Retinal pigment epithelial cell (primary cell): Measurements from ENCODE around the gene GOLGA8M.
"Not testable (repeated sequence)": the region's sequence is repeated elsewhere in the genome, so short reads cannot be mapped to it uniquely, and the experiment has no call there.

ENCODE experiments used
- DNase-seq: peaks from one replicate; pipeline ENCODE4 v3.0.0-alpha.2; 2010; ENCODE audit warnings: low read depth
- H3K4me3 ChIP-seq: 2 replicates; pipeline ENCODE4 v1.5.1; 2011; ENCODE audit warnings: mild to moderate bottlenecking, low read length, control low read depth, moderate library complexity
- TF ChIP-seq, protein P1 (sequence below): conservative IDR thresholded peaks from 2 replicates; pipeline ENCODE4 v1.5.1; 2011; ENCODE audit warnings: low read depth, low read length, control low read depth, inconsistent platforms

The GOLGA8M gene, protein sequence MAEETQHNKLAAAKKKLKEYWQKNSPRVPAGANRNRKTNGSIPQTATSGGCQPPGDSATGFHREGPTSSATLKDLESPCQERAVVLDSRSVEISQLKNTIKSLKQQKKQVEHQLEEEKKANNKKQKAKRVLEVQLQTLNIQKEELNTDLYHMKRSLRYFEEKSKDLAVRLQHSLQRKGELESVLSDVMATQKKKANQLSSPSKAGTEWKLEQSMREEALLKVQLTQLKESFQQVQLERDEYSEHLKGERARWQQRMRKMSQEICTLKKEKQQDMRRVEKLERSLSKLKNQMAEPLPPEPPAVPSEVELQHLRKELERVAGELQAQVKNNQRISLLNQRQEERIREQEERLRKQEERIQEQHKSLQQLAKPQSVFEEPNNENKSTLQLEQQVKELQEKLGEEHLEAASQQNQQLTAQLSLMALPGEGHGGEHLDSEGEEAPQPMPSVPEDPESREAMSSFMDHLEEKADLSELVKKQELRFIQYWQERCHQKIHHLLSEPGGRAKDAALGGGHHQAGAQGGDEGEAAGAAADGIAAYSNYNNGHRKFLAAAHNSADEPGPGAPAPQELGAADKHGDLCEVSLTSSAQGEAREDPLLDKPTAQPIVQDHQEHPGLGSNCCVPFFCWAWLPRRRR

DNA sequence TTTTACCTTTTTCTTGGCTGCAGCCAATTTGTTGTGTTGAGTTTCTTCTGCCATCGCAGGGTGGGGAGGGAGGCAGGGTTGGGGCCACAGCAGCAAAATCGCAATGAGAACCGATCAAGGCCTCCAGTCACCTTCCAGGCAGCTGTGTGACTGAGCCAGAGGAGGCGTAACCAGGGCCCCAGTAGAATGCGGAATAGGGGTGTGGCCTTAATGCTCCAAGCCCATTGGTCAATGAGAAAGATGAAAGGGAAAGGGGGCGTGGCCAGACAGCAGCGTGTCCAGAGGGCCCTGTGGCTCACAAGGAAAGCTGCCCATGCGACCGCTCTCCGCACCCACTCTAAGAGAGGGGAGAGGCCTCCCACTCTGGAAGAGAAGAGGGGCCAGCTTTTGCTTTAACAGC, at the start of gene GOLGA8M:
Gene GOLGA8M, minus strand, starts transcription at position 152 of the 400 bp plus-strand sequence. Its CDS starts 98 bp downstream, at position 54.
- DNase-seq, H3K4me3 ChIP-seq: not testable (repeated sequence)

DNA sequence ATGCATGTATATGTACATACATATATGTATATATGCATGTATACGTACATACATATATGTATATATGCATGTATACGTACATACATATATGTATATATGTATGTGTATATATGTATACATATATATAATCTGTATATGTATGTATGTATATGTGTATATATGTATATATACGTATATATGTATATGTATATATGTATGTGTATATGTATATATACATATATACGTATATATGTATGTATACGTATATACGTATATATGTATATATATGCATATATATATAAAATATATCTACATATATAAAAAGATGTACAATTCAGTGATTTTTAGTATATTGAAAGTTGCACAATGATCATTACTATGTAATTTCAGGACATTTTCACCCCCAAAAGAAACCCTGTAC, 30.7 kb upstream of the GOLGA8M start:
- not testable (repeated sequence) for DNase-seq, H3K4me3 ChIP-seq

DNA sequence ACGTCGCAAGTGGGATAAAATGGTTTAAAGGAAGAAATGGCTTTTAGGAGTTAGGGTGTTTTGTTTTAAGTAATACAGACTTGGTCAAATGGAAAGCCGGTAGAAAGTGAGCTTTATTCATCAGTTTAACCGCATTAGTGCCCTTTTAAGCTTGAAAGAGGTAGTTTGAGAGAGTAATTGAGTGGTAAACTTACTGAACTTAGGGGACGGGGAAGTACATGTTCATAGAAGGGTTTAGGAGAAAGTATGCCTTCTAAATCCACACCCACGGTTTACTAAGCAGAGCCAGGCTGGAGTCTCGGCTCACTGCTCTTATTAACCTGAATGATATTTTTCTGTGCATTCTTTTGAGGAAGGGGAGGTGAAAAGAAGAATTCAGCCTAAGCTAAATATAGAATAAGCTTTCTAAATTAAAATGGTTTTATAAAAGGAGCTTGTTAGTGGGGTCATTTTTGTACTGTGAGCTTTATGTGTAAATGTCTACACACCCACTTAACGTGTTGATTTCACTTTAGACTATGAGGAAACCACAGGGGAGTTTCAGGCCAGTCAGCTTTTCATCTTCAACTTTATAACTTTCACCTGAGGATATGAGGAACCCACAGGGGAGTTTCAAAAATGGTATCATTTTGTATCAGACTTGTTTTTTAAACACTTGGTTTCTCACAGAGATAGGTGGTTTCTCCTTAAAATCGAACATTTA, 26.5 kb upstream of the GOLGA8M start:
- H3K4me3 ChIP-seq, DNase-seq: not testable (repeated sequence)

DNA sequence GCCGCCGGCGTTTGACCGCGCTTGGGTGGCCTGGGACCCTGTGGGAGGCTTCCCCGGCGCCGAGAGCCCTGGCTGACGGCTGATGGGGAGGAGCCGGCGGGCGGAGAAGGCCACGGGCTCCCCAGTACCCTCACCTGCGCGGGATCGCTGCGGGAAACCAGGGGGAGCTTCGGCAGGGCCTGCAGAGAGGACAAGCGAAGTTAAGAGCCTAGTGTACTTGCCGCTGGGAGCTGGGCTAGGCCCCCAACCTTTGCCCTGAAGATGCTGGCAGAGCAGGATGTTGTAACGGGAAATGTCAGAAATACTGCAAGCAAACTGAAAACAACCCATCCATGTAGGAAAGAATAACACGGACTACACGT, 26.0 kb upstream of the GOLGA8M start:
- DNase-seq, H3K4me3 ChIP-seq: not testable (repeated sequence)

DNA sequence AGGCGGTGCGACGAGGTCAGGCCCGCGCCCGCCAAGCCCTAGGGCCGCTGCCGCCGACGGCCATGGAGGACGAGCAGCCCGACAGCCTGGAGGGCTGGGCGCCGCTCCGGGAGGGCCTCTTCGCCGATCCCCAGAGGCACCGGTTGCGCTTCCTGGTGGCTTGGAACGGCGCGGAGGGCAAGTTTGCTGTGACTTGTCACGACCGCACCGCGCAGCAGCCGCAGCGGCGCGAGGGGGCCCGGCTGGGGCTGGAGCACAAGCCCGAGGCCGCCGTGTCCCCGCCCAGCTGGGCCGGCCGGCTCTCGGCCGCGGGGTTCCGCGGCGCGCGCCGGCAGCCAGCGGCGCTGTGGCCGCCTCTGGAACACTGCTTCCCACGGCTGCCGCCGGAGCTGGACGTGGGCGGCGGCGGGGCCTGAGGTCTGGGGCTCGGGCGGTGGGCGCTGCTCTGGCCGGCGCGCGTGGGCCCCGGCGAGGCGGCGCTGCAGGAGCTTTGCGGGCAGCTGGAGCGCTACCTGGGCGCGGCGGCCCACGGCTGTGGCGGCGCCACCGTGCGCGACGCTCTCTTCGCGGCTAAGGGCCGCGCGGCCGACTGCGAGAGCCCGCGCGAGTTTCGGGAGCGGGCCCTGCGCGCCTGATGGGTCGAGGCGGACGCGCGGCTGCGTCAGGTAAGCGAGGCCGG, 25.4 kb upstream of the GOLGA8M start:
- H3K4me3 ChIP-seq, result peak overlapping the region; percentile 25
- not testable (repeated sequence) for DNase-seq

DNA sequence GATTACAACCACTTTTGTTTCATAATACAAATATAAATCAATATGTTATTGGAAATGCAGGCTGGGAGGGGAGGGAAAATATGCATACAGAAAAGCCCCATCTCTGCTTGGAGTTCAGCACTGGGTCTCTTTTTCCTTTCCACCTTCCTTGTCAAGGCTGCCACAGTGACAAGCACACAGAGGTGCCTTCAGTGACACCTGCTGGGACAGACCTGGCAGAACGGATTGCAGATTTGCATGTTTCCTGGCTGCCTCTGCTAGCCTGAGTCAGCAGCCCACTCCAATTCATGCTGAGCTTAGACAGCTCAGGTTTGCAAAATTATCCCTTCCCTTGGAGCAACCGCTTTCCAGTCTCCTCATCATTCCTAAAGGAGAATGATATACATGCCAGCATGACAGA, 15.8 kb upstream of the GOLGA8M start:
- H3K4me3 ChIP-seq, DNase-seq: not testable (repeated sequence)

DNA sequence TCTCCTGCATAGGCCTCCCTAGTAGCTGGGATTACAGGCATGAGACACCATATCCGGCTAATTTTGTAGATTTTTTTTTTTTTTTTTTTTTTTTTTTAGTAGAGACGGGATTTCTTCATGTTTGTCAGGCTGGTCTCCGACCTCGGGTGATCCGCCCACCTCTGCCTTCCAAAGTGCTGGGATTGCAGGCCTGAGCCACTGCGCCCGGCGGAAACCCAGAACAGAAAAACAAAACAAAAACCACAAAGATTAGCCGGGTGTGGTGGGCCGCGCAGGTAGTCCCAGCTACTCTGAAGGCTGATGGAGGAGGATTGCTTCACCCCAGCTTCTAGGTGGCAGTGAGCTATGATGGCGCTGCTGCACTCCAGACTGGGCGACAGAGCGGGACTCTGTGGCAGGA, 14.8 kb upstream of the GOLGA8M start:
- DNase-seq, H3K4me3 ChIP-seq: not testable (repeated sequence)

DNA sequence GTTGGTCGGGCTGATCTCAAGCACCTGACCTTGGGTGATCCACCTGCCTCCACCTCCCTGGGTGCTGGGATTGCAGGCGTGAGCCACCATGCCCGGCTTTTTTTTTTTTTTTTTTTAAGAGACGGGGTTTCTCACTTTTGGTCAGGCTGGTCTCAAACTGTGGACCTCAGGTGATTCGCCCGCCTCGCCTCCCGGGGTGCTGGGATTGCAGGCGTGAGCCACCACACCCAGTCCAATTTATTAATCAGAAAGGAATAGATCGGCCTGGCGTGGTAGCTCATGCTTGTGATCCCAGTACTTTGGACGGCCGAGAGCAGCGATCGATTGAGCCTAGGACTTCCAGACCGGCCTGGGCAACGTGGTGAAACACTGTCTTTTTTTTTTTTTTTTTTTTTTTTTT, 13.9 kb upstream of the GOLGA8M start:
- TF ChIP-seq, protein P1, sequence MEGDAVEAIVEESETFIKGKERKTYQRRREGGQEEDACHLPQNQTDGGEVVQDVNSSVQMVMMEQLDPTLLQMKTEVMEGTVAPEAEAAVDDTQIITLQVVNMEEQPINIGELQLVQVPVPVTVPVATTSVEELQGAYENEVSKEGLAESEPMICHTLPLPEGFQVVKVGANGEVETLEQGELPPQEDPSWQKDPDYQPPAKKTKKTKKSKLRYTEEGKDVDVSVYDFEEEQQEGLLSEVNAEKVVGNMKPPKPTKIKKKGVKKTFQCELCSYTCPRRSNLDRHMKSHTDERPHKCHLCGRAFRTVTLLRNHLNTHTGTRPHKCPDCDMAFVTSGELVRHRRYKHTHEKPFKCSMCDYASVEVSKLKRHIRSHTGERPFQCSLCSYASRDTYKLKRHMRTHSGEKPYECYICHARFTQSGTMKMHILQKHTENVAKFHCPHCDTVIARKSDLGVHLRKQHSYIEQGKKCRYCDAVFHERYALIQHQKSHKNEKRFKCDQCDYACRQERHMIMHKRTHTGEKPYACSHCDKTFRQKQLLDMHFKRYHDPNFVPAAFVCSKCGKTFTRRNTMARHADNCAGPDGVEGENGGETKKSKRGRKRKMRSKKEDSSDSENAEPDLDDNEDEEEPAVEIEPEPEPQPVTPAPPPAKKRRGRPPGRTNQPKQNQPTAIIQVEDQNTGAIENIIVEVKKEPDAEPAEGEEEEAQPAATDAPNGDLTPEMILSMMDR, result no peak
- no peak for DNase-seq
- H3K4me3 ChIP-seq, result no peak overlapping the region

DNA sequence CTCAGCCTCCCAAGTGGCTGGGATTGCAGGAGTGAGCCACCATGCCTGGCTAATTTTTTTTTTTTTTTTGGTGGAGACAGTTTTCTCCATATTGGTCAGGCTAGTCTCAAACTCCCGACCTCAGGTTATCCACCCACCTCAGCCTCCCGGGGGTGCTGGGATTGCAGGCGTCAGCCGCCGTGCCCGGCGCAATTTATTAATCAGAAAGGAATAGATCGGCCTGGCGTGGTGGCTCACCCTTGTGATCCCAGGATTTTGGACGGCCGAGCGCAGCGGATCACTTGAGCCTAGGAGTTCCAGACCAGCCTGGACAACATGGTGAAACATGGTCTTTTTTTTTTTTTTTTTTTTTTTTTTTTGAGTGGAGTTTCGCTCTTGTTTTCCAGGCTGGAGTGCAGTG, 13.3 kb upstream of the GOLGA8M start:
- TF ChIP-seq, protein P1, result no peak
- H3K4me3 ChIP-seq, result no peak overlapping the region
- no peak for DNase-seq

DNA sequence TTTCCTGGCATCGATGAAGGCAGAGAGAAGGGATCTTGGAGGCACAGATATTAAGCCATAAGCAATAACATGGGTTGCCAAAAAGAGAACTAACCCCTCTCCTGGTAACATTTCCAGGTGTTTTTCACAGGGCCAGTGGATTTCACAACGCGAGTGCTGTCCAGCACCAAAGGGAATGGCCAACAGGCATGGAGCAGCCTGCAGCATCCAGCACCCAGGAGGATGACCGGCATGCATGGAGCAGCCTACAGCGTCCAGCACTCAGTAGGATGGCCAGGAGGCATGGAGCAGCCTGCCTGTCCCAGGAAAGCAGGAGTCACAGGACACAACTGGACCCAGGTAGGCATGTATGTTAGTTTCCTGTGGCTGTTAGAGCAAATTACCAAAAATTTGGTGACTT, 11.8 kb upstream of the GOLGA8M start:
- DNase-seq, result not testable (repeated sequence)

DNA sequence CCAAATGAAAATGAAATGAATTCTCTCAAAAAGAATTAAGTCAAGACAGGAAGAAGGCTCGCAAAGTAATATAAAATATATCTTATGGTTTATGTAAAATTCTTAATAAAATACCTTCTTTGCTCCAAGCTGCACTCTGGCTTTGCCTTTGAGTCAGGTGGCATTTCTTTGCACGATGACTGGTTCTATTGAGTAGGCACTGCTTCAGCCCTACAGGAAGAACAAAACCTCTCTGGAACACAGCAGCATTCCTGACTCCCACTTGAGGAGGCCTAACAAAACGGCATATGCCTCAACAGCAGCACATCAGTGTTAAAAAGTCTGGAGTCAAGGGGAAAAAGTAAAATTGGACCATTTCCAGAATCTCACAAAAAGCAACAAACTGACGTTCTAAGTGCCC, 7.4 kb upstream of the GOLGA8M start:
- H3K4me3 ChIP-seq, DNase-seq: not testable (repeated sequence)

More for the DNA sequence above, 11.8 kb upstream of the GOLGA8M start:
- H3K4me3 ChIP-seq, result not testable (repeated sequence)

DNA sequence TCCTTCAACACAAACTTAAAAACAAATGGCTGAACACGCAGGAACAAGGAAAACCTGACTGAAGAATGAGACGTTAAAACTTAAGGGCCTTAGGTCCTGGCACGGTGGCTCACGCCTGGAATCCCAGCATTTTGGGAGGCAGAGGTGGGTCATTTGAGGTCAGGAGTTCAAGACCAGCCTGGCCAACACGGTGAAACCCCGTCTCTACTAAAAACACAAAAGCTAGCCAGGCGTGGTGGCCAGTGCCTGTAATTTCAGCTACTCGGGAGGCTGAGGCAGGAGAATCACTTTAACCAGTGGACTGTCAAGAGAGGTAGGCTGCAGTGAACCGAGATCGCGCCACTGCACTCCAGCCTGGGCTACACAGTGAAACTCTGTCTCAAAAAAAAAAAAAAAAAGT, 6.4 kb upstream of the GOLGA8M start:
- not testable (repeated sequence) for DNase-seq, H3K4me3 ChIP-seq

DNA sequence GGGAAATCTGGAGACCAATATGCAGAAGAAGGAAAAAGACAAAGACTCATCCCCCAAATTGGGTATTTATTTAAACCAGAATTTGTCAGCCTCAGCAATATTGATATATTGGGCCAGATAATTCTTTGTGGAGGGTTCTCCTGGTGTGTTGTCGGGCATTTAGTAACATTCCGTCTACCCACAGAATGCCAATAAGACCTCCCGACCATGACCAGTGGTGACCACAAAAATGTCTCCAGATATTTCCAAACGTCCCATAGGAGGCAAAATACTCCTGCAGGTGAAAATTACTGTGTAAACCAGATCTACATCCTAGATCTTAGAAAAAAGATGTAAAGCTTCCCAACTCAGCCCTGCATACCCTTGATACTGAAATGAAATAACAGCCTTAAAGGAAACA, 2.0 kb upstream of the GOLGA8M start:
- not testable (repeated sequence) for DNase-seq, H3K4me3 ChIP-seq

DNA sequence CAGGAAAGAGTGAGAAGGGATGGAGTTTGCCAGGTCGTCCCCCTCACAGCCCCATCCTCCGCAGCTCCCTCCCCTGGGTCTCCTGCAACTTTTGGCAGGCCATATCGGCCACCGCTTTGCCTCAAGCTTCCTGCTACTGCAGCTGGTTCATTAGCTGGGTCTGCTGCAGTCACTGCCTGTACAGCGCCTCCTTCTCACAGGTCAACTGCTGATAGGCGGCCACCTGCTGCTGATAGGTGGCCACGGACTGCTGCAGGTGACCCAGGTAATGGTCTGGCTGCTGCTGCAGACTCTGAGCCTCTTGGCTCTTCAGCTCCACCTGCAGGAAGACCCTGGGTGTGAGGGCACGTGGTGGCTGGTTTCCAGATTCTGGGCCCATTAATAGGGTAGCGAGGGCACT, 8.3 kb downstream of the GOLGA8M start:
- DNase-seq, H3K4me3 ChIP-seq: not testable (repeated sequence)

DNA sequence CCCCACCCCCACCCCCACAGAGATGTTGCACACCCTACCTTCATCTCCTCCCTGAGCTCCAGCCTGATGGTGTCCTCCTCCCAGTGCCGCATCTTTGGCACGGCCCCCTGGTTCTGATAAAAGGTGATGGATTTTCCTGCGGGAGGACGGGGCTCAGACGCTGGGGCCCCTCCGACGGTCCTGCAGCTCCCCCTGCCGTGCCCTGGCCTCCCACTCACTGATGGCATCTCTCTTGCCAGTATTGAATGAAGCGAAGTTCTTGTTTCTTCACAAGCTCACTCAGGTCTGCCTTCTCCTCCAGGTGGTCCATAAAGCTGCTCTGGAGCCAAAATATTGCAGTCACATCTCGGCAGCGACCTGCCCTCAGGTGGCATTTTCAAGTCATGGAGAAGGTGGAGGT, 9.8 kb downstream of the GOLGA8M start:
- H3K4me3 ChIP-seq, DNase-seq: not testable (repeated sequence)

DNA sequence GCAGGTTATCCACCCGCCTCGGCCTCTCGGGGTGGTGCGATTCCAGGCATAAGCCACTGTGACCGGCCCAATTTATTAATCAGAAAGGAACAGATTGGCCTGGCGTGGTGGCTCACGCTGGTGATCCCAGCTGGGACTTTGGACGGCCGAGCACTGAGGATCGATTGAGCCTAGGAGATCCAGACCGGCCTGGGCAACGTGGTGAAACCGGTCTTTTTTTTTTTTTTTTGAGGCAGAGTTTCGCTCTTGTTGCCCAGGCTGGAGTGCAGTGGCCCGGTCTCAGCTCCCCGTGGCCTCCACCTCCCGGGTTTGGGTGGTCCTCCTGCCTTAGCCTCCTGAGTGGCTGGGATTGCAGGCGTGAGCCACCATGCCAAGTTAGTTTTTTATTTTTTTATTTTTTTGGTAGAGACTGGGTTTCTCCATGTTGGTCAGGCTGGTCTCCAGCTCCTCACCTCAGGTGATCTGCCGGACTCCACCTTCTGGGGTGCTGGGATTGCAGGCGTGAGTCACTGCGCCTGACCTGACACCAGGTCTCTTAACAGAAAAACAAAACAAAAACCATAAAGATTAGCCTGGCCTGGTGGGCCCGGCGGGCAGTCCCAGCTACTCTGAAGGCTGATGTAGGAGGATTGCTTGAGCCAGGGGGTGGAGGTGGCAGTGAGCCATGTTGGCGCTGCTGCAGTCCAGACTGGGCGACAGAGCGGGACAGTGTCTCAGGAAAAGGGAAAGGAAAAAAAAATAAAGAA, 18.0 kb downstream of the GOLGA8M start:
- H3K4me3 ChIP-seq, DNase-seq: not testable (repeated sequence)
